ENCODE measurements around the gene SH3D19.

SH3D19 gene

DNA sequence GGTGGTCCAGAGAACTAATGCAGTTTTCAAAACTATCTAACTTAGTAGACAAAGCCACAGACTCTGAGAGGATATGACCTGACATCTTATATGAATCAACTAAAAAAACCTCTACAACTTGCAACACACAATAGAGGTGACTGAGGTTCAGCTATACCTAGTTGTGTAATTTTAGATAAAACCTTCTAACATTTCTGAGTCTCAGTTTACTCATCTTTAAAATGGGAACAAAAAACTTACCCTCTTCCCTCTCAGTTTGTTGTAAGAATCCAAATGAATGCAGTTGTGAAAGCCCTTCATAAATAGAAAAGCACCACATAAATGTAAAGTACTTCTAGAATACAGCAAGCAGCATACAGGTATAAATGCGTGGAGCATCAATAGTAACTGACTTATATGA lies 5.9 kb downstream of the SH3D19 start:
- DNase-seq, result no peak
- in situ Hi-C loops (cut with HindIII; ENCODE audit: low pct_ligation_motif_present, low sequenced_read_pairs), result no loop called here

DNA sequence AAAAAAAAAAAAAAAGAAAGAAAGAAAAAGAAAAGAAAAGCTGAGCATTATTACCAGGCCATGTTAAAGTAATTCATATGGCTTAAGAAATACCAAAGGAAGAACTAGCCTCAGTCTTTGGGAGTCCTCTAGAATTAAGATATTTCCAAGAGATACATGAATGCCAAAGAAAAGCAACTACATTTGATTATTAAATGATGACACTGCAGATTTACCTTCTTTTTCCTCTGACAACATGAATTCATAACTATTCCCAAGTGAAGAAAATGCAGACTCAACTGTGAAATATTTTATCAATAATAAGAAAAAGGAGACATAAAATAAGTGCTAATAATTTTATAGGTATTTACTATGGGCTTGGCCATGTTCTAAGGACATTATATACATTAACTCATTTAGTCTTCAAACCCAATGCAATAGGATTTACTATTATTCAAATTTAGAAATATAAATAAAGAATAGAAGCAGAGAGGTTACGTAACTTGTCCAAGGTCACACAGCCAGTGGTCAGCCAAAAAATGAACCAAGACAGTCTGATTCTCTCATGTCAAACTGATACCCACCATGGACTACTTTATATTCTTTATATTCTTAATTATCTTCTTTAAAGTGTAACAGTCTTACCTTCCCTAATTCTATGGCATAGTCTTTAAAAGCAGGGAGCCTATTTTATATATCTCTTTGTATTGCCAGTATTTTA lies 6.9 kb downstream of the SH3D19 start:
- no peak overlapping the region for H3K27ac ChIP-seq
- TF ChIP-seq, protein P1, sequence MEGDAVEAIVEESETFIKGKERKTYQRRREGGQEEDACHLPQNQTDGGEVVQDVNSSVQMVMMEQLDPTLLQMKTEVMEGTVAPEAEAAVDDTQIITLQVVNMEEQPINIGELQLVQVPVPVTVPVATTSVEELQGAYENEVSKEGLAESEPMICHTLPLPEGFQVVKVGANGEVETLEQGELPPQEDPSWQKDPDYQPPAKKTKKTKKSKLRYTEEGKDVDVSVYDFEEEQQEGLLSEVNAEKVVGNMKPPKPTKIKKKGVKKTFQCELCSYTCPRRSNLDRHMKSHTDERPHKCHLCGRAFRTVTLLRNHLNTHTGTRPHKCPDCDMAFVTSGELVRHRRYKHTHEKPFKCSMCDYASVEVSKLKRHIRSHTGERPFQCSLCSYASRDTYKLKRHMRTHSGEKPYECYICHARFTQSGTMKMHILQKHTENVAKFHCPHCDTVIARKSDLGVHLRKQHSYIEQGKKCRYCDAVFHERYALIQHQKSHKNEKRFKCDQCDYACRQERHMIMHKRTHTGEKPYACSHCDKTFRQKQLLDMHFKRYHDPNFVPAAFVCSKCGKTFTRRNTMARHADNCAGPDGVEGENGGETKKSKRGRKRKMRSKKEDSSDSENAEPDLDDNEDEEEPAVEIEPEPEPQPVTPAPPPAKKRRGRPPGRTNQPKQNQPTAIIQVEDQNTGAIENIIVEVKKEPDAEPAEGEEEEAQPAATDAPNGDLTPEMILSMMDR (IDR thresholded peaks at IDR 0.05; ENCODE audit: low read depth, low read length, missing control alignments), result no peak
- H3K27me3 ChIP-seq (replicated peaks), result no peaks in the 10 kb centered on the region
- H3K36me3 ChIP-seq (replicated peaks), result no peaks in the 10 kb centered on the region
- DNase-seq, result no peak
- in situ Hi-C loops (cut with HindIII; ENCODE audit: low pct_ligation_motif_present, low sequenced_read_pairs), result no loop called here
- H3K4me3 ChIP-seq (ENCODE audit: low read depth, low read length), result no peak overlapping the region

More for the DNA sequence above, 5.9 kb downstream of the SH3D19 start:
- TF ChIP-seq, protein P1 (IDR thresholded peaks at IDR 0.05; ENCODE audit: low read depth, low read length, missing control alignments), result no peak
- Histone ChIP-seq H3K36me3 (replicated peaks) (no peaks in the 10 kb centered on the region), H3K4me3 (ENCODE audit: low read depth, low read length) (no peak overlapping the region), H3K27ac (no peak overlapping the region), H3K27me3 (replicated peaks) (no peaks in the 10 kb centered on the region)

DNA sequence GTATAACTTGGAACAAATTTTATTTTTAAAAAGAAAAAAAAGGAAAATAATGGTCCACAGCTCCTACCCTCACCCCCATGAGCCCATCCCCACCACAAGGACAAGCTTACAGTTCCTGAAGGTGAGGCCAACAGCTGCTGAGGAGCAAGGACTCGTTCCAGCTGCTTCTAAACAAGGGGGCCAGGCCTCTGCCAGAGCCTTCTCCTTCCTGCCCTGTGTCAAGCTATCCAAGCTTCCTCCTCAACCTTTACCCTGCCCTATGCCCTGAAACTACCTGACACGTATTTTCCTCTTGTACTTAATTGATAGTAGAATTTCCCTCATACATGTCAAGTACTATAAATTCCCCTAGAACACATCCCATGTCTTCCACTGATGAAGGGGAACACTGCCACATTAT lies 8.8 kb downstream of the SH3D19 start:
- Histone ChIP-seq H3K27ac (no peak overlapping the region), H3K27me3 (replicated peaks) (no peaks in the 10 kb centered on the region), H3K4me3 (ENCODE audit: low read depth, low read length) (no peak overlapping the region), H3K36me3 (replicated peaks) (no peaks in the 10 kb centered on the region)
- in situ Hi-C loops (cut with HindIII; ENCODE audit: low pct_ligation_motif_present, low sequenced_read_pairs), result no loop called here
- no peak for DNase-seq
- TF ChIP-seq, protein P1 (IDR thresholded peaks at IDR 0.05; ENCODE audit: low read depth, low read length, missing control alignments), result no peak

DNA sequence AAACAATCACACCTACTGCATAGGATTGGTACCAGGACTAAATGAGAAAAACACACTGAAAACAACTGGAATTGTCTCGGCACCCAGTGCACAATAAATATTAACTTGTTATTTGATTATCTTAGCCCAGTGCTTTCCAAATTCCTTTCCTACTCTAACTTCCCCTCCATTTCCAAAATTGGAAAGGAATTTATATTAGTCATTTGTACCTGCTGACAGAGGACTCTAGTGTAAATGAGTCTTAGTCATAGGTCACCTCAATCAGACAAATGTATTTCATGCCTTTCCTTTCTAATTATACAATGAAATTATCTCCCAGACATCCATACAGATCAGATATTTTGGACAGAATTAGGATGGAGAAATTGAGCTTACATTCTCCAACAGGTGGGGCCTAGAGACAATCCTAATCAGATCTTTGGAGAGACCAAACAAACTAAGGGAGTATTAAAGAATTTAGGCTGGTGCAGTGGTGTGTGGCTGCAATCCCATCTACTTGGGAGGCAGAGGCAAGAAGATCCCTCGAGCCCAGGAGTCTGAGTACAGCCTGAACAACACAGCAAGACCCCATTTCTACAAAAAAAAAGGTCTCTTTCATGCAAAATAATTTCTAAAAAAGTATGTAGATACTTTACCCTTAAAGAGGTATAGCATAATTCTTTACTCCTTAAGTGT lies 10.1 kb downstream of the SH3D19 start:
- TF ChIP-seq, protein P1 (IDR thresholded peaks at IDR 0.05; ENCODE audit: low read depth, low read length, missing control alignments), result no peak
- in situ Hi-C loops (cut with HindIII; ENCODE audit: low pct_ligation_motif_present, low sequenced_read_pairs), result no loop called here
- Histone ChIP-seq H3K36me3 (replicated peaks) (no peaks in the 10 kb centered on the region), H3K27ac (no peak overlapping the region), H3K4me3 (ENCODE audit: low read depth, low read length) (no peak overlapping the region), H3K27me3 (replicated peaks) (no peaks in the 10 kb centered on the region)
- DNase-seq, result no peak

DNA sequence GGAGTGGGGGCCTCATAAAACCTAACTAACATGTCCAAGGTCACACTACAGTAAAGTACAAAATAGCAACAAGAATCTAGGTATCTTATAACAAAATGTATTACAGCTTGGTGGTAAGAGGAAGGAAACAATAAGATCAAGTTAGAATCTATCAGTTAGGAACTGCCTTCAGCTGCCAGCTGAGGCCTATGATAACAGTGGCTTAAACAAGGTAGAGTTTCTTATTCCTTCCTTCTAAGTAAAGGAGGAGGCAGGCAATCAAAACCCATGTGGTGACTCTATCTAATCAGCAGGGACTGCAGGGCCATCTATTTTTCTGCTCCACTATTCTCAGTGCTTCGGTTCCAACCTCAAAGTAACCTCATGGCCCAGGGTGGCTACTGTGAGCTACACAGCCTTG lies 10.9 kb downstream of the SH3D19 start:
- DNase-seq, result no peak
- H3K4me3 ChIP-seq (ENCODE audit: low read depth, low read length), result no peak overlapping the region
- TF ChIP-seq, protein P1 (IDR thresholded peaks at IDR 0.05; ENCODE audit: low read depth, low read length, missing control alignments), result no peak
- no peaks in the 10 kb centered on the region for H3K36me3 ChIP-seq (replicated peaks)
- in situ Hi-C loops (cut with HindIII; ENCODE audit: low pct_ligation_motif_present, low sequenced_read_pairs), result no loop called here
- H3K27ac ChIP-seq, result no peak overlapping the region
- H3K27me3 ChIP-seq (replicated peaks), result no peaks in the 10 kb centered on the region
